GM18951 (cell line): ENCODE data around the gene GALNT9.
"Not testable (repeated sequence)": the region's sequence is repeated elsewhere in the genome, so short reads cannot be mapped to it uniquely, and the experiment has no call there.

Source experiments
- POLR2A ChIP-seq: IDR thresholded peaks from 4 replicates; pipeline ENCODE4 v1.6.1; 2011; ENCODE audit warnings: mild to moderate bottlenecking; ENCODE audit not compliant: insufficient read length, insufficient read depth; ENCODE audit errors: extremely low read depth
- in situ Hi-C: fragments of 300-500 bp; cut with MboI; formaldehyde crosslinking; loops from one replicate; pipeline ENCODE4 v1.12.0; 2022; ENCODE audit warnings: low sequenced_read_pairs, mixed read lengths, inconsistent platforms; ENCODE audit not compliant: unreplicated experiment

Gene GALNT9

GRCh38 chr12:132270516-132270915, 58.9 kb downstream of the GALNT9 start:
- no peak for TF ChIP-seq POLR2A
- in situ Hi-C loops: no loop called here

- in situ Hi-C loops: no loop called here
- no peak for TF ChIP-seq POLR2A
Measured at GRCh38 chr12:132269271-132269968, 60.0 kb downstream of the GALNT9 start.

GRCh38 chr12:132268674-132269073, 60.7 kb downstream of the GALNT9 start:
- no peak for TF ChIP-seq POLR2A
- in situ Hi-C loops: no loop called here

GRCh38 chr12:132267873-132268272, 61.5 kb downstream of the GALNT9 start:
- in situ Hi-C loops: no loop called here
- TF ChIP-seq POLR2A: no peak

GRCh38 chr12:132266802-132267201, 62.6 kb downstream of the GALNT9 start:
- TF ChIP-seq POLR2A: no peak
- in situ Hi-C loops: no loop called here

GRCh38 chr12:132266370-132266769, 63.0 kb downstream of the GALNT9 start:
- no peak for TF ChIP-seq POLR2A
- in situ Hi-C loops: no loop called here

GRCh38 chr12:132265822-132266221, 63.6 kb downstream of the GALNT9 start:
- in situ Hi-C loops: not testable (repeated sequence)

GRCh38 chr12:132265056-132265800, 64.2 kb downstream of the GALNT9 start:
- in situ Hi-C loops: no loop called here
- no peak for TF ChIP-seq POLR2A

- TF ChIP-seq POLR2A: no peak
- in situ Hi-C loops: no loop called here
Measured at GRCh38 chr12:132264086-132265010, 65.0 kb downstream of the GALNT9 start.

- in situ Hi-C loops: no loop called here
- TF ChIP-seq POLR2A: no peak
Measured at GRCh38 chr12:132263451-132264049, 65.8 kb downstream of the GALNT9 start.

GRCh38 chr12:132263061-132263360, 66.4 kb downstream of the GALNT9 start:
- no peak for TF ChIP-seq POLR2A
- in situ Hi-C loops: no loop called here

- in situ Hi-C loops: no loop called here
- no peak for TF ChIP-seq POLR2A
Measured at GRCh38 chr12:132262256-132263060, 66.9 kb downstream of the GALNT9 start.
